Upper lobe of left lung (tissue), 4 donors: ENCODE results near the gene OGFOD2.

ENCODE experiments used
- POLR2A ChIP-seq, 4 donors: fragments of 450-650 bp; IDR thresholded peaks; one replicate each; pipeline ENCODE4 v1.5.1; 2016 to 2017; ENCODE audit warnings: antibody characterized with exemption in 4 of 4, mild to moderate bottlenecking in 2 of 4
- TF ChIP-seq, protein P1 (sequence below), 6 experiments: fragments of 450-650 bp in 4 of 6; fragments of 200-600 bp in 2 of 6; sonication (generic) in 2 of 6; IDR thresholded peaks; one replicate each; pipeline ENCODE4 v1.5.1; 2016 to 2019; ENCODE audit warnings: antibody characterized with exemption in 6 of 6

DNA sequence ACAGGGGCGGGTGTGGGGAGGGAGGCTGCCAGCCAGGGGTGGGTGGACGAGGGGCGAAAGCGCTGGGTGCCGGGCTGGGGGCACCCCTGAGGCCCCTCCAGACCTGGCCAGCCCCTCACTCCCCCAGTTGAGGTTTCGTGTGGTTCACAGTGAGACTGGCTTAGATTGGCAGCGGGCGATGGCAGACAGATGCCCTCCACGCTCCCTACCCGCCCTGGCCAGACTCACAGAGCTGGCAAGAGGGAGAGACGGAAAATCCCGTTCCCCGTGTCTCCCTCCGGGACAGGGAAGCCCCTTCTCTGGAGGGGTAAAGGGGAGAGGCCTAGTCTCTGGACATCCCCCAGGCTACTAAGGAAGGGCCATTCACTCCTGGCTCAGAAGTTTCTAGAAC, 45.9 kb upstream of the OGFOD2 start:
- TF ChIP-seq, protein P1, sequence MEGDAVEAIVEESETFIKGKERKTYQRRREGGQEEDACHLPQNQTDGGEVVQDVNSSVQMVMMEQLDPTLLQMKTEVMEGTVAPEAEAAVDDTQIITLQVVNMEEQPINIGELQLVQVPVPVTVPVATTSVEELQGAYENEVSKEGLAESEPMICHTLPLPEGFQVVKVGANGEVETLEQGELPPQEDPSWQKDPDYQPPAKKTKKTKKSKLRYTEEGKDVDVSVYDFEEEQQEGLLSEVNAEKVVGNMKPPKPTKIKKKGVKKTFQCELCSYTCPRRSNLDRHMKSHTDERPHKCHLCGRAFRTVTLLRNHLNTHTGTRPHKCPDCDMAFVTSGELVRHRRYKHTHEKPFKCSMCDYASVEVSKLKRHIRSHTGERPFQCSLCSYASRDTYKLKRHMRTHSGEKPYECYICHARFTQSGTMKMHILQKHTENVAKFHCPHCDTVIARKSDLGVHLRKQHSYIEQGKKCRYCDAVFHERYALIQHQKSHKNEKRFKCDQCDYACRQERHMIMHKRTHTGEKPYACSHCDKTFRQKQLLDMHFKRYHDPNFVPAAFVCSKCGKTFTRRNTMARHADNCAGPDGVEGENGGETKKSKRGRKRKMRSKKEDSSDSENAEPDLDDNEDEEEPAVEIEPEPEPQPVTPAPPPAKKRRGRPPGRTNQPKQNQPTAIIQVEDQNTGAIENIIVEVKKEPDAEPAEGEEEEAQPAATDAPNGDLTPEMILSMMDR (IDR thresholded peaks at IDR 0.05) = no peak
- TF ChIP-seq POLR2A (IDR thresholded peaks at IDR 0.05) = no peak
